CD4-positive, alpha-beta T cell (primary cell): ENCODE measurements around the gene TMEM200A. TPM values are rescaled to one million over a fixed set of nuclear protein-coding genes. Genes with fewer than 3 reads are reported as not detected.

Experiments
- ATAC-seq: fragments of 200-7000 bp; cut with Tn5 transposase; one replicate; pipeline ENCODE4 v1.10.0; 2022; ENCODE audit warnings: mild to moderate bottlenecking; ENCODE audit not compliant: poor library complexity
- CTCF ChIA-PET: fragments of 350-600 bp; sonication (Branson Sonifier 250); formaldehyde crosslinking; loops from one replicate; lab custom pipeline; 2021; ENCODE audit warnings: antibody characterized with exemption, inconsistent platforms; lab: Charles Lee
- POLR2A ChIA-PET: fragments of 350-600 bp; sonication (Branson Sonifier 250); formaldehyde crosslinking; loops from one replicate; lab custom pipeline; 2021; ENCODE audit warnings: antibody characterized with exemption, inconsistent platforms; lab: Charles Lee
- DNase-seq, 14 experiments: peaks; one replicate each; pipeline ENCODE4 v3.0.0-alpha.2; 2013 to 2020; ENCODE audit warnings: mixed read lengths in 2 of 14
- H3K27ac ChIP-seq, 2 donors: one replicate each; pipeline versions ENCODE4 v1.5.1 to v1.7.0; 2013; ENCODE audit warnings: low read length in 2 of 2, low read depth in 1 of 2, mild to moderate bottlenecking in 1 of 2
- H3K27me3 ChIP-seq, 2 experiments: 1 replicate in 1 of 2; 2 replicates in 1 of 2; pipeline versions ENCODE4 v1.6.1 to v1.7.0; 2013; ENCODE audit warnings: low read length in 2 of 2, control low read depth in 1 of 2, mild to moderate bottlenecking in 1 of 2, moderate library complexity in 1 of 2; ENCODE audit not compliant: insufficient read depth in 2 of 2, control insufficient read depth in 1 of 2
- H3K36me3 ChIP-seq: one replicate; pipeline ENCODE4 v1.6.1; 2013; ENCODE audit warnings: low read length, control low read depth; ENCODE audit not compliant: insufficient read depth
- H3K4me1 ChIP-seq: one replicate; pipeline ENCODE4 v1.6.1; 2013; ENCODE audit warnings: low read length, control low read depth; ENCODE audit not compliant: insufficient read depth
- H3K4me3 ChIP-seq: one replicate; pipeline ENCODE4 v1.5.1; 2013; ENCODE audit warnings: mild to moderate bottlenecking, low read length, moderate library complexity
- H3K9me3 ChIP-seq, 2 experiments: 1 replicate in 1 of 2; 2 replicates in 1 of 2; pipeline versions ENCODE4 v1.6.1 to v1.7.0; 2013; ENCODE audit warnings: low read length in 2 of 2, mild to moderate bottlenecking in 2 of 2, control low read depth in 1 of 2, moderate library complexity in 1 of 2; ENCODE audit not compliant: control insufficient read depth in 1 of 2, insufficient read depth in 1 of 2
- H3K27ac Mint-ChIP-seq: one replicate; pipeline ENCODE4 v1.8.0; 2020; ENCODE audit warnings: mixed read lengths
- H3K27me3 Mint-ChIP-seq: one replicate; pipeline ENCODE4 v1.8.0; 2021; ENCODE audit warnings: mixed read lengths
- H3K36me3 Mint-ChIP-seq: one replicate; pipeline ENCODE4 v1.8.0; 2021; ENCODE audit warnings: low read depth, mixed read lengths
- H3K4me1 Mint-ChIP-seq: one replicate; pipeline ENCODE4 v1.8.0; 2021; ENCODE audit warnings: low read depth, mixed read lengths
- H3K4me3 Mint-ChIP-seq: one replicate; pipeline ENCODE4 v1.8.0; 2020; ENCODE audit warnings: mild to moderate bottlenecking, mixed read lengths
- H3K9me3 Mint-ChIP-seq: one replicate; pipeline ENCODE4 v1.8.0; 2020; ENCODE audit warnings: mixed read lengths
- intact Hi-C, 2 experiments: fragments of 100-400 bp; cut with DNase I in 1 of 2; cut with micrococcal nuclease in 1 of 2; formaldehyde crosslinking; loops; one replicate each; pipeline versions ENCODE4 v1.15.1 to v1.9.0; 2023 to 2025; cut with DNase I, micrococcal nuclease
- total RNA-seq, 174 experiments: library from RNA in 2 of 174; stranded (reverse) in 2 of 174; gene quantifications; one replicate each; pipeline ENCODE4 v1.2.3 and lab custom pipeline; 2021 to 2026
- TF ChIP-seq, protein P1 (sequence below): fragments of 200-600 bp; IDR thresholded peaks from one replicate; pipeline ENCODE4 v1.8.0; 2022; ENCODE audit warnings: antibody characterized with exemption, mild to moderate bottlenecking

Gene TMEM200A
- total RNA-seq, 2 experiments from 2014 or later = 0.30 to 0.34 TPM

DNA sequence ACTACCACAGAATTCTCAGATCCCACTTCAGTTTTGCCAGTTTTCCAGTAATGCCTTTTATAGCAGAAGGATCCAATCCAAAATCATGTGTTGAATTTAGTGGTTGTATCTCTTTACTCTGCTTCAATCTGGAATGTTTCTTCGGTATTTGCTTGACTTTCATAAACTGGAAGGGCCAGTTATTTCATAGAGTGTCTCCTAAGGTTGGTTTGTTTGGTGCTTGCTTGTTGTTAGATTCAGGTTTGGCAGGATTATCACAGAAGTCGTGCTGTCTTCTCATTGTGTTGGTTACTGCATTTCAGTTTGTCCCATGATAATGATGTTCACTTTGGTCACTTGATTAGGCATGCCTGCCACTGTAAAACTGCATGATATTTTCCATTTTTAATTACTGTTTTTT is 45.7 kb downstream of the TMEM200A start:
- CTCF ChIA-PET = no interaction called here
- H3K9me3 ChIP-seq = no peaks in the 10 kb centered on the region
- H3K36me3 Mint-ChIP-seq = no peaks in the 10 kb centered on the region
- POLR2A ChIA-PET = no interaction called here
- no peak for DNase-seq
- no peaks in the 10 kb centered on the region for H3K4me1 ChIP-seq
- intact Hi-C loops = no loop called here
- no peak overlapping the region for H3K27ac Mint-ChIP-seq
- no peaks in the 10 kb centered on the region for H3K4me1 Mint-ChIP-seq
- no peaks in the 10 kb centered on the region for H3K36me3 ChIP-seq
- no peak for ATAC-seq
- no peak overlapping the region for H3K4me3 ChIP-seq
- no peak overlapping the region for H3K27ac ChIP-seq
- TF ChIP-seq, protein P1, sequence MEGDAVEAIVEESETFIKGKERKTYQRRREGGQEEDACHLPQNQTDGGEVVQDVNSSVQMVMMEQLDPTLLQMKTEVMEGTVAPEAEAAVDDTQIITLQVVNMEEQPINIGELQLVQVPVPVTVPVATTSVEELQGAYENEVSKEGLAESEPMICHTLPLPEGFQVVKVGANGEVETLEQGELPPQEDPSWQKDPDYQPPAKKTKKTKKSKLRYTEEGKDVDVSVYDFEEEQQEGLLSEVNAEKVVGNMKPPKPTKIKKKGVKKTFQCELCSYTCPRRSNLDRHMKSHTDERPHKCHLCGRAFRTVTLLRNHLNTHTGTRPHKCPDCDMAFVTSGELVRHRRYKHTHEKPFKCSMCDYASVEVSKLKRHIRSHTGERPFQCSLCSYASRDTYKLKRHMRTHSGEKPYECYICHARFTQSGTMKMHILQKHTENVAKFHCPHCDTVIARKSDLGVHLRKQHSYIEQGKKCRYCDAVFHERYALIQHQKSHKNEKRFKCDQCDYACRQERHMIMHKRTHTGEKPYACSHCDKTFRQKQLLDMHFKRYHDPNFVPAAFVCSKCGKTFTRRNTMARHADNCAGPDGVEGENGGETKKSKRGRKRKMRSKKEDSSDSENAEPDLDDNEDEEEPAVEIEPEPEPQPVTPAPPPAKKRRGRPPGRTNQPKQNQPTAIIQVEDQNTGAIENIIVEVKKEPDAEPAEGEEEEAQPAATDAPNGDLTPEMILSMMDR = no peak
- H3K27me3 ChIP-seq = no peaks in the 10 kb centered on the region
- H3K9me3 Mint-ChIP-seq = no peaks in the 10 kb centered on the region
- no peaks in the 10 kb centered on the region for H3K27me3 Mint-ChIP-seq
- H3K4me3 Mint-ChIP-seq = no peak overlapping the region

DNA sequence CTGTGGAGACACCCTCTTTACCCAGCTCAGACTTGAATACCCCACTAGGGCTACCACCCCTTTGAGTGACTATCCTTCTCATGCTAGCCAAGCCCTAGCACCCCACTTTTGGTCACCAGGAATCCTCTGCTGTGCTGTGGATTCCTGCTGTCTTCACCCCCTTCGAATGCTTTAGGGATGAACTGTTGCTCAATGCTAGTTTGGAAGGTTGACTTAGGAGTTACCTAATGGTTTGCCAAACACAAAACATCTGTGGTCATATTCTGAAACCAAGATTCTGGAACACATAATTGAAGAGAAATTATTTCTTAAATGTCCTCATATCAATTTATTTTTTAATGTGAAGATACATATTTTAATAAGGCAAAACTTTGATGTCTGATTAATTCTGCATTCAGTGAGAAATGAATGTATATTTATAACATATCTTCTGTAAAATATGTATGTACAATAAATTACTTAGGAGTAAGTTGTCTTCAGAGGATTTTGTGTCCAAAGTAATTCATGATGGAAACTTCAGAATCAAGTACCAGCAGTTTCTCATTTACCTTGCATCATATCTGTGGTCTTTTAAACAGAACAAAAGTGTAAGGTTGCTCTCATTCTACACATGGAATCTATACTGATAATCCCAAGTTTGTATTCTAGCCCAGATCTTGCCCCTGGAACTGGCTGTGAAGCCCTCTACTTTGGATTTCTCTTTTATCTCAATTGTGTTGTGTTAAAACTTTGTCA is 46.9 kb downstream of the TMEM200A start:
- Histone ChIP-seq H3K27ac (no peak overlapping the region), H3K9me3 (no peaks in the 10 kb centered on the region), H3K4me3 (no peak overlapping the region), H3K4me1 (no peaks in the 10 kb centered on the region), H3K36me3 (no peaks in the 10 kb centered on the region), H3K27me3 (no peaks in the 10 kb centered on the region)
- Mint-ChIP-seq H3K27ac (no peak overlapping the region), H3K27me3 (no peaks in the 10 kb centered on the region), H3K9me3 (no peaks in the 10 kb centered on the region), H3K36me3 (no peaks in the 10 kb centered on the region), H3K4me1 (no peaks in the 10 kb centered on the region), H3K4me3 (no peak overlapping the region)
- CTCF ChIA-PET = no interaction called here
- POLR2A ChIA-PET = no interaction called here
- TF ChIP-seq, protein P1 = no peak
- DNase-seq = no peak
- intact Hi-C loops = no loop called here
- no peak for ATAC-seq

DNA sequence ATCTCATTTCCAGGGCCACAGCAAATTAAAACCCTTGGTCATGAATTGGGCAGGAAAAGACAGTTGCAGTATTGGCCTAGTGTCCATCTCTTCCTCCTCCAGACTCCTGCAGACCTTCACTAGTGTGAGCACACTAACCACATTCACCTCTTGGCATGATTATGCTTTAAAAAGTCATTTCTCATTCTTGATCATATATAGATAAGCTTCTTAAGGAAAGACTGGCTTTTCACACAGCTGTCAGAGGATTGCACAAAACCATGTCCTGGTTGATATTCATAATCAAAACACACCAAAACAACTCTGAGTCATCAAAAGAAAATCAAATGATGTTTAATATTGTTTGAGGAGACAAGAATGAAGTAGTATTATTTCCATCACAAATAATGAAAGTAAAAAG is 52.1 kb downstream of the TMEM200A start:
- DNase-seq (no peak), ATAC-seq (no peak)
- Mint-ChIP-seq H3K9me3 (no peaks in the 10 kb centered on the region), H3K4me1 (no peaks in the 10 kb centered on the region), H3K36me3 (no peaks in the 10 kb centered on the region), H3K27me3 (no peaks in the 10 kb centered on the region), H3K4me3 (no peak overlapping the region), H3K27ac (no peak overlapping the region)
- intact Hi-C loops = no loop called here
- CTCF ChIA-PET = no interaction called here
- Histone ChIP-seq H3K4me1 (no peaks in the 10 kb centered on the region), H3K36me3 (no peaks in the 10 kb centered on the region), H3K27me3 (no peaks in the 10 kb centered on the region), H3K9me3 (no peaks in the 10 kb centered on the region), H3K27ac (no peak overlapping the region), H3K4me3 (no peak overlapping the region)
- POLR2A ChIA-PET = no interaction called here
- TF ChIP-seq, protein P1 = no peak
